Left colon (tissue), 2 donors: ENCODE measurements around the gene TENT5D. TPM values are rescaled to one million over a fixed set of nuclear protein-coding genes. Genes with fewer than 3 reads are reported as not detected.
"Not testable (repeated sequence)": the region's sequence is repeated elsewhere in the genome, so short reads cannot be mapped to it uniquely, and the experiment has no call there.

ENCODE experiments used
- ATAC-seq: fragments of 200-7000 bp; cut with Tn5 transposase; one replicate; pipeline ENCODE4 v1.9.1; 2020; ENCODE audit warnings: mild to moderate bottlenecking, moderate library complexity
- DNase-seq, 2 donors: peaks; one replicate each; pipeline ENCODE4 v3.0.0-alpha.2; 2020
- intact Hi-C, 2 donors: fragments of 100-400 bp; cut with DNase I in 1 of 2; cut with micrococcal nuclease in 1 of 2; formaldehyde crosslinking; loops; one replicate each; pipeline versions ENCODE4 v1.11.2 to v1.14.0; 2022; cut with DNase I, micrococcal nuclease
- long read RNA-seq: library from polyadenylated mRNA; unstranded; transcript quantifications from one replicate; pipeline ENCODE4 v2.0.0, GENCODE V29; 2021
- total RNA-seq, 2 donors: library from RNA; stranded (reverse); fragmentation: NEBNext Ultra II Directional; extraction: Animal tissue kit (Norgen Biotek cat#: 25700); gene quantifications; one replicate each; pipeline ENCODE4 v1.2.1, GENCODE V29; 2021
- donor health status: DM: no; HTN: no; CAD: no.
- donor health status: DM: yes; HTN: yes; CAD: no.

TENT5D gene
- total RNA-seq, result not detected
- long read RNA-seq, result 0 reads

DNA sequence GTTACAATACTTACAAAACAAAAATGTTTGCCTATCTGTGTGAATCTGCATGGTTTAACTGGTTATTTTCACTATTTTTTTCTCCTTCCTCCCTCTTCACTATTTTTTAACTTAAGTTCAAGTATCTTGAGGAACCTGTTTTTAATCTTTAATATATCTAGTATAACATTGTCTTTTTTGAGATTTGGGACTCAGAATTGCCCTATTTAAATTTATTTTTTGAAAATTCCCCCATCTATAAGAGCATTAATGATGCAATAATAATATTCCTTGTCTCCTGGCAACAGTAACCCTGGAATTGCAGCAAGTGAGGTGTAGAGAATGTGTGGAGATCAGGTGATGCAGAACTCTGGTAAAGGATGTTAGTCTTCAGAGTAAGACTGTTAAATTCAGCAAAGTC is at the start of gene TENT5D:
Gene TENT5D (plus strand): TSS at position 301 of the 400 bp plus-strand sequence. CDS start 22,093 bp downstream, outside the sequence.
- DNase-seq (no peak), ATAC-seq (no peak)

GRCh38 chrX:80385651-80386050 is 34.6 kb upstream of the TENT5D start:
- intact Hi-C loops, ATAC-seq, DNase-seq: not testable (repeated sequence)

More for the DNA sequence above, at the start of gene TENT5D:
- intact Hi-C loops, result no loop called here

GRCh38 chrX:80388206-80388605 is 32.0 kb upstream of the TENT5D start:
- ATAC-seq (no peak), DNase-seq (no peak)
- intact Hi-C loops, result no loop called here

DNA sequence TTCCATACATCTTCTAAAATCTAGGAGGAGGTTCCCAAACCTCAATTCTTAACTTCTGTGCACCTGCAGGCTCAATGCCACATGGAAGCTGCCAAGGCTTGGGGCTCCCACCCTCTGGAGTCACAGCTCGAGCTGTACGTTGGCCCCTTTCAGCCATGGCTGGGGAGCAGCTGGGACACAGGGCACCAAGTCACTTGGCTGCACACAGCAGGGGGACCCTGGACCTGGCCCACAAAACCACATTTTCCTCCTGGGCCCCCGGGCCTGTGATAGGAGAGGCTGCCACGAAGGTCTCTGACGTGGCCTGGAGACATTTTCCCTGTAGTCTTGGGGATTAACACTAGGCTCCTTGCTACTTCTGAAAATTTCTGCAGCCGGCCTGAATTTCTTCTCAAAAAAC is 8.2 kb upstream of the TENT5D start:
- ATAC-seq, result no peak
- intact Hi-C loops, result no loop called here
- DNase-seq, result no peak

DNA sequence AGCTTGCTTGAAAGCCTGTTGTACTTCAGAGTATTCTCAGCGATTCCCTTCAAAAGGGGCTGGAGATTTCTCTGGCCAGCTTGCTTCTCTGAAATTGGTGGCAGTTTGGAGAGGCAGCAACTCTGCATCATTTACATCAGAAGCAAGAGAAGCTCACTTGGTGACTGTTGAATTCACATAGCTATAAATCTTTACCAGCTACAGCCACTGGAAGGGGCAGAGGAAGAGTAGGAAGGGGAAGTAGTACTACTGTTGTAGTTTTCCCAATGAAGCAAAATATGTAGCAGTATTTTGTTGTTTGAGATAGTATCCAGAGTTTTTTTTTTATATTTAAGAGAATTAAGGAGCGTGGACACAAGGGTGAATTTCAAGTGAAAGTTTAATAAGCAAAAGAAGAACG is 2.8 kb downstream of the TENT5D start:
- intact Hi-C loops, result no loop called here
- DNase-seq, result no peak

DNA sequence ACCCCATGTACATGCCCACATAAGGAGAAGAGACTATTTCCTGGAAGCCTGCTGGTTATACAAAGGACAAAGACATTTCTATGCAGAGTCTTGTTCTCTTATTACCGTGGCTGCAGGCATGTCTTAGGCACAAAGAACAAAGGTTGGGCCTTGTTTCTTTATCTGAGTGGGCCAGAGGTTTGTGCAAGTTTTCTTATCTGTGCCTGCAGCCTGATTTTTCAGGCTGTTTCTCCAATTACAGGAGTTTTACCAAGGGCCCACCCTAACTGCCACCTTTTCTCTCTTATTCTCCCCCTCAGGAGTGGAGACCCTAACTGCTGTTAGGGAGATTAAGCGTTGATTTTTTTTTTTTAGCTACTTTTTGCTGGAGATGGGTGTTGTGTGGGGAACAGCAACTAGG is 3.5 kb downstream of the TENT5D start:
- intact Hi-C loops, result no loop called here
- ATAC-seq (no peak), DNase-seq (no peak)

More for the DNA sequence above, 2.8 kb downstream of the TENT5D start:
- ATAC-seq, result no peak

GRCh38 chrX:80430826-80431504 is 10.7 kb downstream of the TENT5D start:
- intact Hi-C loops, result no loop called here
- no peak for ATAC-seq

DNA sequence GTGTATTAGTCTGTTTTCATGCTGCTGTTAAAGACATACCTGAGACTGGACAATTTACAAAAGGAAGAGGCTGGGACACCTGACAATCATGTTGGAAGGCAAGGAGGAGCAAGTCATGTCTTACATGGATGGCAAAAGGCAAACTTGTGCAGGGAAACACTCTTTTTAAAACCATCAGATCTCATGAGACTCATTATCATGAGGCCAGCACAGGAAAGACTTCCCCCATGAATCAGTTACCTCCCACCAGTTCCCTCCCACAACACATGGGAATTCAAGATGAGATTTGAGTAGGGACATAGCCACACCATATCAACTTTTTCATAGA is 11.2 kb downstream of the TENT5D start:
- intact Hi-C loops, result no loop called here
- ATAC-seq, result no peak
- DNase-seq, result no peak

More at GRCh38 chrX:80430826-80431504, 10.7 kb downstream of the TENT5D start:
- DNase-seq, result no peak

- no peak for DNase-seq
- no peak for ATAC-seq
- intact Hi-C loops, result no loop called here
Measured at GRCh38 chrX:80432441-80432840, 12.2 kb downstream of the TENT5D start.

- intact Hi-C loops, result no loop called here
- no peak for ATAC-seq
- no peak for DNase-seq
Measured at GRCh38 chrX:80432863-80433262, 12.6 kb downstream of the TENT5D start.

DNA sequence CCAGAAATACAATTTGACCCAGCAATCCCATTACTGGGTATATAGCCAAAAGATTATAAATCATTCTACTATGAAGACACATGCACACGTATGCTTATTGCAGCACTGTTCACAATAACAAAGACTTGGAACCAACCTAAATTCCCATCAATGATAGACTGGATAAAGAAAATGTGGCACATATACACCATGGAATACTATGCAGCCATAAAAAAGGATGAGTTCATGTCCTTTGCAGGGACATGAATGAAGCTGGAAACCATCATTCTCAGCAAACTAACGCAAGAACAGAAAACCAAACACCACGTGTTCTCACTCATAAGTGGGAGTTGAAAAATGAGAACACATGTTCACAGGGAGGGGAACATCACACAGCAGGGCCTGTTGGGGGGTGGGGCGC is 47.9 kb downstream of the TENT5D start:
- ATAC-seq, intact Hi-C loops, DNase-seq: not testable (repeated sequence)

DNA sequence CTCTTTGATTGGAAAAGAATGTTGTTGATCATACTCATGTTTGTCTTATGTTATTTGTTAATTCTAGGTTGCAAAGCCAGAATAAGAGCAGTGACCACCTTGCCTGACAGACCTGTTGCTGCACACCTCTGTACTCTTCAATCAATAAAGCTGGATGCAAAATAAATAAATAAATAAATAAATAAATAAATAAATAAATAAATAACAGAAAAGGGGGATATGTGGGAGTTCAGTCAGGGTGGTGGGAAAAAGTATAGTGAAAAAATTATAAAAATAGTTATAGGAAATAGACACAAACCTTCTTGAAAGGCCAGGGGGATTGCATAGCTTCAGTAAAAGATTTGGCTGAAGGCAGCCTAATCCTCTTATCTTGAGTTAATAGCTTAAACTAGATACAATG is 51.3 kb downstream of the TENT5D start:
- DNase-seq, result no peak
- intact Hi-C loops, result no loop called here

DNA sequence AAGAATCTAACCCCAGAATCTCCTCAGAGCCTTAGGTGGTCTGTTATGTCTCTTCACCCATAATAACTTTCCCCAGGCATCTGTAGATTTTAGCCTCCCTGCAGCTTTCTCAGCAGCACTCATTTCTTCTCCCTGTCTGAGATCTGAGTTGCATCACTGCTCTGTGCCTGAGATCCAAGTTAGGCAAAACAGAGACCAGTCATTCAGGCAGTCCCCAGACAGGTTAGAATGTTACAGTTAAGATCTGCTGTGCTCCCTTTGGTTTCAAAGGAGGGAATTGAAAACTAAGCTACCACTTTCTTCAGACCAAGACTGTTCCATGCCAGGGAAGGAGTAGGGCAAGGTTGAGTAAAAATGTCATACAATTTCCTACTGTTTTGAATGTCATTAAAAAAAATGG is 65.3 kb downstream of the TENT5D start:
- no peak for DNase-seq
- ATAC-seq, result no peak
- intact Hi-C loops, result no loop called here

More for the DNA sequence above, 51.3 kb downstream of the TENT5D start:
- no peak for ATAC-seq

DNA sequence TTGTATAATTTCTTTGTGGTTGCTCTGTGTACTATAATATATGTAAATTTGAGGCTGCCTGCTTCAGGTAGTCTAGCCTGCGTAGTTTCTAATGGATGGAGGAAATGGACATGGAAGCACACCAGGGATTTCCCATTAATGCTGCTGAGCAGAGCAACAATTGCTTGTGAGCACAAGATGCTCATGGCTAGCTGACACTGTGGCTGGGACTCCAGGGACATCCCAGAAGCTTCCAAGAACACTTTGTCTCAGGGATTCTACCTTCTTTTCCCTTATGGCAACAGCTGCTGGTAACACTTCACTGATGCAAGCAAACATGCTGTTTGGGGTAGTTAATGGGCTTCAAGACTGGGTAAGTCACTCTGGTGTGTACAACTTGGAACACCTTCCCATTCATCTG is 66.1 kb downstream of the TENT5D start:
- ATAC-seq, result no peak
- intact Hi-C loops, result no loop called here
- no peak for DNase-seq

- DNase-seq (no peak), ATAC-seq (no peak)
- intact Hi-C loops, result no loop called here
Measured at GRCh38 chrX:80489166-80489565, 68.9 kb downstream of the TENT5D start.
